Airway epithelial cell (primary cell): ENCODE measurements around the gene ERO1A. TPM values are rescaled to one million over a fixed set of nuclear protein-coding genes. Genes with fewer than 3 reads are reported as not detected.

Experiments
- total RNA-seq: library from RNA; depleted of rRNA; stranded (reverse); fragments of >200 nt; gene quantifications from 2 replicates; pipeline ENCODE4 v1.2.3, GENCODE V29; 2015

The ERO1A gene
- total RNA-seq: 110 and 172 TPM in 2 replicates

GRCh38 chr14:52695481-52696091 lies at the start of gene ERO1A:
Gene ERO1A (minus strand): TSS chr14:52695558. CDS start chr14:52695481, 77 bp downstream.

GRCh38 chr14:52729925-52730708 lies 34.8 kb upstream of the ERO1A start, which contains the start of gene STYX:
Gene STYX (plus strand): TSS chr14:52730166. CDS start chr14:52730475, 309 bp downstream.

GRCh38 chr14:52706724-52707706 lies 11.7 kb upstream of the ERO1A start, which contains the start of gene PSMC6:
Gene PSMC6 (plus strand): TSS chr14:52707200. CDS start chr14:52707220, 20 bp downstream.

Other genes starting within 250 kb of the ERO1A start
- gene TXNDC16, start 143.1 kb downstream of the ERO1A start, total RNA-seq: 1.4 and 3.0 TPM in 2 replicates
- under 0.01 TPM in 1 of 2 replicates, not detected in the other for gene GPR137C, start 142.7 kb downstream of the ERO1A start, total RNA-seq
- 80.0 and 112 TPM in 2 replicates for gene PSMC6, start 11.6 kb upstream of the ERO1A start, total RNA-seq
- 10.3 and 15.8 TPM in 2 replicates for gene STYX, start 34.6 kb upstream of the ERO1A start, total RNA-seq
- gene GNPNAT1, start 96.0 kb upstream of the ERO1A start, total RNA-seq: 30.4 and 33.2 TPM in 2 replicates